ENCODE data around the gene CEACAM20. TPM values are rescaled to one million over a fixed set of nuclear protein-coding genes. Genes with fewer than 3 reads are reported as not detected.

The CEACAM20 gene
- polyA plus RNA-seq, 1 donor from 2014 or later = not detected

DNA sequence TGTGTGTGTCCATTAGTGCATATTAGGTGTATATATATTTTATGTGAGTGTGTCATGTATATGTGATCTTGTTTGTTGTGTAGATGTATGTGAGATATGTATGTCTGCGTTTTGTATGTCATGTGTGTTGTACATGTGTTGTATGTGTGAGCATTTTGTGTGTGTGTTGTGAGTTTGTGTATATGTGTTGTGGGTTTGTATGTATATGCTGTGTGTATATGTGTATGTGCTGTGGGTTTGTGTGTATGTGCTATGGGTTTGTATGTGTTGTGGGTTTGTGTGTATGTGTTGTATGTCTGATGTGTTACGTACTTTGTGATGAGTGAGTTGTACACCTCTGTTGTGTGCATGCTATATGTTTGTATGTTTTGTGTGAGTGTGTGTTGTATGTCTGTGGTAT is 8.1 kb downstream of the CEACAM20 start:
- H3K36me3 ChIP-seq (ENCODE audit: insufficient read depth, low read length) = no peaks in the 10 kb centered on the region
- H3K79me2 ChIP-seq (replicated peaks; ENCODE audit: insufficient read depth, low read length) = no peaks in the 10 kb centered on the region
- TF ChIP-seq, protein P1, sequence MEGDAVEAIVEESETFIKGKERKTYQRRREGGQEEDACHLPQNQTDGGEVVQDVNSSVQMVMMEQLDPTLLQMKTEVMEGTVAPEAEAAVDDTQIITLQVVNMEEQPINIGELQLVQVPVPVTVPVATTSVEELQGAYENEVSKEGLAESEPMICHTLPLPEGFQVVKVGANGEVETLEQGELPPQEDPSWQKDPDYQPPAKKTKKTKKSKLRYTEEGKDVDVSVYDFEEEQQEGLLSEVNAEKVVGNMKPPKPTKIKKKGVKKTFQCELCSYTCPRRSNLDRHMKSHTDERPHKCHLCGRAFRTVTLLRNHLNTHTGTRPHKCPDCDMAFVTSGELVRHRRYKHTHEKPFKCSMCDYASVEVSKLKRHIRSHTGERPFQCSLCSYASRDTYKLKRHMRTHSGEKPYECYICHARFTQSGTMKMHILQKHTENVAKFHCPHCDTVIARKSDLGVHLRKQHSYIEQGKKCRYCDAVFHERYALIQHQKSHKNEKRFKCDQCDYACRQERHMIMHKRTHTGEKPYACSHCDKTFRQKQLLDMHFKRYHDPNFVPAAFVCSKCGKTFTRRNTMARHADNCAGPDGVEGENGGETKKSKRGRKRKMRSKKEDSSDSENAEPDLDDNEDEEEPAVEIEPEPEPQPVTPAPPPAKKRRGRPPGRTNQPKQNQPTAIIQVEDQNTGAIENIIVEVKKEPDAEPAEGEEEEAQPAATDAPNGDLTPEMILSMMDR (IDR thresholded peaks at IDR 0.05; ENCODE audit: poor library complexity, severe bottlenecking) = no peak
- TF ChIP-seq RAD21 (conservative IDR thresholded peaks at IDR 0.05) (no peak), SMC3 (conservative IDR thresholded peaks at IDR 0.05; ENCODE audit: poor library complexity) (no peak), TAF1 (IDR thresholded peaks at IDR 0.05; ENCODE audit: low read depth) (no peak), MXI1 (conservative IDR thresholded peaks at IDR 0.05; ENCODE audit: poor library complexity, severe bottlenecking) (no peak), EP300 (conservative IDR thresholded peaks at IDR 0.05; ENCODE audit: poor library complexity, severe bottlenecking) (no peak), EZH2 (IDR thresholded peaks at IDR 0.05; ENCODE audit: borderline replicate concordance, insufficient read depth, low read length, poor library complexity, severe bottlenecking) (no peak), POLR2AphosphoS5 (IDR thresholded peaks at IDR 0.05) (no peak)
- TF ChIP-seq, protein P2, sequence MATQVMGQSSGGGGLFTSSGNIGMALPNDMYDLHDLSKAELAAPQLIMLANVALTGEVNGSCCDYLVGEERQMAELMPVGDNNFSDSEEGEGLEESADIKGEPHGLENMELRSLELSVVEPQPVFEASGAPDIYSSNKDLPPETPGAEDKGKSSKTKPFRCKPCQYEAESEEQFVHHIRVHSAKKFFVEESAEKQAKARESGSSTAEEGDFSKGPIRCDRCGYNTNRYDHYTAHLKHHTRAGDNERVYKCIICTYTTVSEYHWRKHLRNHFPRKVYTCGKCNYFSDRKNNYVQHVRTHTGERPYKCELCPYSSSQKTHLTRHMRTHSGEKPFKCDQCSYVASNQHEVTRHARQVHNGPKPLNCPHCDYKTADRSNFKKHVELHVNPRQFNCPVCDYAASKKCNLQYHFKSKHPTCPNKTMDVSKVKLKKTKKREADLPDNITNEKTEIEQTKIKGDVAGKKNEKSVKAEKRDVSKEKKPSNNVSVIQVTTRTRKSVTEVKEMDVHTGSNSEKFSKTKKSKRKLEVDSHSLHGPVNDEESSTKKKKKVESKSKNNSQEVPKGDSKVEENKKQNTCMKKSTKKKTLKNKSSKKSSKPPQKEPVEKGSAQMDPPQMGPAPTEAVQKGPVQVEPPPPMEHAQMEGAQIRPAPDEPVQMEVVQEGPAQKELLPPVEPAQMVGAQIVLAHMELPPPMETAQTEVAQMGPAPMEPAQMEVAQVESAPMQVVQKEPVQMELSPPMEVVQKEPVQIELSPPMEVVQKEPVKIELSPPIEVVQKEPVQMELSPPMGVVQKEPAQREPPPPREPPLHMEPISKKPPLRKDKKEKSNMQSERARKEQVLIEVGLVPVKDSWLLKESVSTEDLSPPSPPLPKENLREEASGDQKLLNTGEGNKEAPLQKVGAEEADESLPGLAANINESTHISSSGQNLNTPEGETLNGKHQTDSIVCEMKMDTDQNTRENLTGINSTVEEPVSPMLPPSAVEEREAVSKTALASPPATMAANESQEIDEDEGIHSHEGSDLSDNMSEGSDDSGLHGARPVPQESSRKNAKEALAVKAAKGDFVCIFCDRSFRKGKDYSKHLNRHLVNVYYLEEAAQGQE (IDR thresholded peaks at IDR 0.05; ENCODE audit: borderline replicate concordance) = no peak
- no peaks in the 10 kb centered on the region for H3K9me2 ChIP-seq (ENCODE audit: insufficient read depth, low read length)
- no peaks in the 10 kb centered on the region for H3K27me3 ChIP-seq (ENCODE audit: insufficient read depth, low read depth, low read length)
- H3K9ac ChIP-seq (ENCODE audit: low read length) = no peak overlapping the region
- H3K4me3 ChIP-seq (ENCODE audit: low read length) = no peak overlapping the region
- H3F3A ChIP-seq (ENCODE audit: insufficient read depth, low read length, poor library complexity, severe bottlenecking) = no peaks in the 10 kb centered on the region
- H3K27ac ChIP-seq (ENCODE audit: low read length) = no peak overlapping the region
- no peak overlapping the region for H2AFZ ChIP-seq (ENCODE audit: low read depth, low read length)
- no peaks in the 10 kb centered on the region for H3K9me3 ChIP-seq (ENCODE audit: low read length)
- H3K4me2 ChIP-seq (ENCODE audit: low read length) = no peak overlapping the region
- H4K20me1 ChIP-seq (ENCODE audit: insufficient read depth) = no peaks in the 10 kb centered on the region

GRCh38 chr19:44517146-44517545 is 12.3 kb downstream of the CEACAM20 start:
- Histone ChIP-seq H3K9ac (ENCODE audit: low read length) (no peak overlapping the region), H3K27me3 (ENCODE audit: insufficient read depth, low read depth, low read length) (no peaks in the 10 kb centered on the region), H3K9me3 (ENCODE audit: low read length) (no peaks in the 10 kb centered on the region), H2AFZ (ENCODE audit: low read depth, low read length) (no peak overlapping the region), H4K20me1 (ENCODE audit: insufficient read depth) (no peaks in the 10 kb centered on the region), H3K9me2 (ENCODE audit: insufficient read depth, low read length) (no peaks in the 10 kb centered on the region), H3K36me3 (ENCODE audit: insufficient read depth, low read length) (no peaks in the 10 kb centered on the region), H3K79me2 (replicated peaks; ENCODE audit: insufficient read depth, low read length) (no peaks in the 10 kb centered on the region), H3K4me2 (ENCODE audit: low read length) (no peak overlapping the region), H3K4me3 (ENCODE audit: low read length) (no peak overlapping the region), H3F3A (ENCODE audit: insufficient read depth, low read length, poor library complexity, severe bottlenecking) (no peaks in the 10 kb centered on the region), H3K27ac (ENCODE audit: low read length) (no peak overlapping the region)
- TF ChIP-seq, protein P2 (IDR thresholded peaks at IDR 0.05; ENCODE audit: borderline replicate concordance) = no peak
- TF ChIP-seq, protein P1 (IDR thresholded peaks at IDR 0.05; ENCODE audit: poor library complexity, severe bottlenecking) = no peak
- no peak for TF ChIP-seq EP300 (conservative IDR thresholded peaks at IDR 0.05; ENCODE audit: poor library complexity, severe bottlenecking)
- no peak for TF ChIP-seq MXI1 (conservative IDR thresholded peaks at IDR 0.05; ENCODE audit: poor library complexity, severe bottlenecking)
- TF ChIP-seq TAF1 (IDR thresholded peaks at IDR 0.05; ENCODE audit: low read depth) = no peak
- TF ChIP-seq POLR2AphosphoS5 (IDR thresholded peaks at IDR 0.05) = no peak
- TF ChIP-seq EZH2 (IDR thresholded peaks at IDR 0.05; ENCODE audit: borderline replicate concordance, insufficient read depth, low read length, poor library complexity, severe bottlenecking) = no peak
- TF ChIP-seq SMC3 (conservative IDR thresholded peaks at IDR 0.05; ENCODE audit: poor library complexity) = no peak
- TF ChIP-seq RAD21 (conservative IDR thresholded peaks at IDR 0.05) = no peak

Measured in neural cell (in vitro differentiated cells).